HL-60/S4 treated with retinoic acid at 250 ng/mL for 4 days and 3 days (cell line): ENCODE results near the gene SQSTM1.

Experiments used
- in situ Hi-C: fragments of 300-500 bp; cut with MboI; formaldehyde crosslinking; loops from 2 replicates; pipeline ENCODE4 v1.7.0; 2022; ENCODE audit warnings: low sequenced_read_pairs

The SQSTM1 gene

GRCh38 chr5:179805070-179805528 lies 15.6 kb upstream of the SQSTM1 start:
- in situ Hi-C loops: no loop called here

GRCh38 chr5:179805529-179806249 lies 15.0 kb upstream of the SQSTM1 start:
- in situ Hi-C loops: no loop called here

- in situ Hi-C loops: no loop called here
These were observed 14.3 kb upstream of the SQSTM1 start, which contains the start of gene MGAT4B for GRCh38 chr5:179806250-179807048. MGAT4B (minus strand) TSS chr5:179806866; CDS start chr5:179806583, 283 bp downstream.

GRCh38 chr5:179812135-179812825 lies 8.4 kb upstream of the SQSTM1 start:
- in situ Hi-C loops: no loop called here

- in situ Hi-C loops: no loop called here
These were observed 7.6 kb upstream of the SQSTM1 start for GRCh38 chr5:179812997-179813607.

GRCh38 chr5:179814090-179814489 lies 6.6 kb upstream of the SQSTM1 start:
- in situ Hi-C loops: no loop called here

- in situ Hi-C loops: no loop called here
These were observed 5.0 kb upstream of the SQSTM1 start for GRCh38 chr5:179815491-179816249.

GRCh38 chr5:179816401-179816795 lies 4.3 kb upstream of the SQSTM1 start:
- in situ Hi-C loops: no loop called here

- in situ Hi-C loops: no loop called here
These were observed 3.8 kb upstream of the SQSTM1 start for GRCh38 chr5:179816796-179817469.

- in situ Hi-C loops: no loop called here
These were observed 3.2 kb upstream of the SQSTM1 start for GRCh38 chr5:179817470-179817840.

- in situ Hi-C loops: no loop called here
These were observed 2.6 kb upstream of the SQSTM1 start for GRCh38 chr5:179817890-179818745.

- in situ Hi-C loops: no loop called here
These were observed 1.9 kb upstream of the SQSTM1 start for GRCh38 chr5:179818746-179819295.

GRCh38 chr5:179819296-179820126 lies 1.2 kb upstream of the SQSTM1 start:
- in situ Hi-C loops: no loop called here

- in situ Hi-C loops: no loop called here
These were observed 600 bp upstream of the SQSTM1 start for GRCh38 chr5:179820127-179820482.

GRCh38 chr5:179821298-179822058 lies 773 bp downstream of the SQSTM1 start:
- in situ Hi-C loops: no loop called here

- in situ Hi-C loops: no loop called here
These were observed 1.3 kb downstream of the SQSTM1 start for GRCh38 chr5:179822059-179822432.

GRCh38 chr5:179822444-179822990 lies 1.8 kb downstream of the SQSTM1 start:
- in situ Hi-C loops: no loop called here
